Mammary epithelial cell (primary cell): ENCODE results near the gene ANTXR2.

Source experiments
- EZH2 ChIP-seq: IDR thresholded peaks from 2 replicates; pipeline ENCODE4 v1.6.1; 2012; ENCODE audit warnings: low read length, inconsistent platforms, borderline replicate concordance
- TF ChIP-seq, protein P1 (sequence below), 2 donors: IDR thresholded peaks in 1 of 2; conservative IDR thresholded peaks in 1 of 2; 2 replicates each; pipeline ENCODE4 v1.5.1; 2011 to 2012; ENCODE audit warnings: inconsistent platforms in 2 of 2, low read length in 2 of 2, mild to moderate bottlenecking in 2 of 2, control low read depth in 1 of 2, low read depth in 1 of 2; ENCODE audit not compliant: insufficient read depth in 1 of 2; ENCODE audit errors: extremely low read depth in 1 of 2

DNA sequence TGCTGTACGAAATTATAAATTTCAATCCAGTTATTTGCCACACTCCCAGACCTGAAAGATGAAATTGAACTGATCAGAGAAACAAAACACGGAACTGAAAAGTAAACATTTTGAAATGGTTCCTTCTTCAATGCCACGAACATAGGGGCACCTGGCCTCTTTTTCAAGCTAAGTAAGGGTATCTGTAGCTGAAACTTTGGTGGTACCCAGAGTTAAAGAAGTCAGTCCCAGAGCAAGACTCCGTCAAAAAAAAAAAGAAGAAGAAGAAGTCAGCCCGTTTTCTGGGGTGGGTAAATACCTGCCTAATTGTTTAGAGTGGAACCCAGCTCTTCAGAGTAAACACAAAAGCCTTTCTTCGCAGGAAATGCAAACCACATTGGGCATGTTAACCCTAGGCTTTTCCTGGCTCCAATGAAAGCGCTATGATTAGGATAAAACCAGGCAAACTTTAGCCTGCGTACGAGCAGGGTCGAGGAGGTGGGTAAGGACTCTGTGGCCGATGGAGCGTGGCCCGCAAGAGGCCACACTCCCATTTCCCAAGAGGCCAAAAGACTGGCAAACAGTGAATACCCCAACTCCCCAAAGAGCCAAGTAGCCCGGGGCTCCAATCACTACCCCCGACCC, 1.3 kb downstream of the ANTXR2 start:
- TF ChIP-seq, protein P1, sequence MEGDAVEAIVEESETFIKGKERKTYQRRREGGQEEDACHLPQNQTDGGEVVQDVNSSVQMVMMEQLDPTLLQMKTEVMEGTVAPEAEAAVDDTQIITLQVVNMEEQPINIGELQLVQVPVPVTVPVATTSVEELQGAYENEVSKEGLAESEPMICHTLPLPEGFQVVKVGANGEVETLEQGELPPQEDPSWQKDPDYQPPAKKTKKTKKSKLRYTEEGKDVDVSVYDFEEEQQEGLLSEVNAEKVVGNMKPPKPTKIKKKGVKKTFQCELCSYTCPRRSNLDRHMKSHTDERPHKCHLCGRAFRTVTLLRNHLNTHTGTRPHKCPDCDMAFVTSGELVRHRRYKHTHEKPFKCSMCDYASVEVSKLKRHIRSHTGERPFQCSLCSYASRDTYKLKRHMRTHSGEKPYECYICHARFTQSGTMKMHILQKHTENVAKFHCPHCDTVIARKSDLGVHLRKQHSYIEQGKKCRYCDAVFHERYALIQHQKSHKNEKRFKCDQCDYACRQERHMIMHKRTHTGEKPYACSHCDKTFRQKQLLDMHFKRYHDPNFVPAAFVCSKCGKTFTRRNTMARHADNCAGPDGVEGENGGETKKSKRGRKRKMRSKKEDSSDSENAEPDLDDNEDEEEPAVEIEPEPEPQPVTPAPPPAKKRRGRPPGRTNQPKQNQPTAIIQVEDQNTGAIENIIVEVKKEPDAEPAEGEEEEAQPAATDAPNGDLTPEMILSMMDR (conservative IDR thresholded peaks at IDR 0.05 in 1 of 2, IDR thresholded peaks at IDR 0.05 in 1 of 2; ENCODE audit: extremely low read depth in 1 of 2, insufficient read depth in 1 of 2, low read depth in 1 of 2, low read length in 2 of 2) = no peak
- no peak for TF ChIP-seq EZH2
